HG03135 (cell line): ENCODE results near the gene HDAC4.
A peak's percentile ranks its signal among the peaks of the same experiment; 100 is the strongest.
"Not testable (repeated sequence)": the region's sequence is repeated elsewhere in the genome, so short reads cannot be mapped to it uniquely, and the experiment has no call there.

Experiments
- ATAC-seq: cut with Tn5 transposase; IDR thresholded peaks from one replicate; pipeline ENCODE4 v1.9.1; 2021; ENCODE audit warnings: mild to moderate bottlenecking, moderate library complexity; ENCODE audit not compliant: unreplicated experiment

HDAC4 gene

GRCh38 chr2:239400596-239401066 lies at the start of gene HDAC4:
TSS of gene HDAC4 (minus strand) at chr2:239401020. CDS start at chr2:239352699, 48,321 bp downstream.
- peak; percentile 6 for ATAC-seq

- ATAC-seq: not testable (repeated sequence)
These were observed 48.6 kb upstream of the HDAC4 start for GRCh38 chr2:239449468-239449867.

GRCh38 chr2:239445771-239446524 lies 45.1 kb upstream of the HDAC4 start:
- ATAC-seq: no peak

GRCh38 chr2:239444626-239445577 lies 44.1 kb upstream of the HDAC4 start:
- ATAC-seq: no peak

- no peak for ATAC-seq
These were observed 43.1 kb upstream of the HDAC4 start for GRCh38 chr2:239443666-239444567.

GRCh38 chr2:239443102-239443620 lies 42.3 kb upstream of the HDAC4 start:
- ATAC-seq: no peak

GRCh38 chr2:239442192-239442591 lies 41.4 kb upstream of the HDAC4 start:
- no peak for ATAC-seq

GRCh38 chr2:239441261-239442078 lies 40.6 kb upstream of the HDAC4 start:
- no peak for ATAC-seq

GRCh38 chr2:239440511-239440959 lies 39.7 kb upstream of the HDAC4 start:
- ATAC-seq: no peak

GRCh38 chr2:239439754-239440315 lies 39.0 kb upstream of the HDAC4 start:
- ATAC-seq: no peak

- no peak for ATAC-seq
These were observed 38.4 kb upstream of the HDAC4 start for GRCh38 chr2:239438995-239439753.

GRCh38 chr2:239438368-239438767 lies 37.5 kb upstream of the HDAC4 start:
- ATAC-seq: no peak

- ATAC-seq: no peak
These were observed 36.0 kb upstream of the HDAC4 start for GRCh38 chr2:239436669-239437335.

- ATAC-seq: no peak
These were observed 35.3 kb upstream of the HDAC4 start for GRCh38 chr2:239436076-239436475.

GRCh38 chr2:239433777-239434403 lies 33.1 kb upstream of the HDAC4 start:
- ATAC-seq: no peak

GRCh38 chr2:239432174-239432573 lies 31.4 kb upstream of the HDAC4 start:
- ATAC-seq: no peak

- no peak for ATAC-seq
These were observed 30.7 kb upstream of the HDAC4 start for GRCh38 chr2:239431536-239431935.
